Heart left ventricle (tissue), 13 donors: ENCODE data around the gene PTMS.

Experiments
- POLR2A ChIP-seq, 2 donors: fragments of 450-650 bp; IDR thresholded peaks; one replicate each; pipeline ENCODE4 v1.6.1; 2017; ENCODE audit warnings: antibody characterized with exemption in 2 of 2, mild to moderate bottlenecking in 2 of 2, moderate library complexity in 2 of 2
- TF ChIP-seq, protein P1 (sequence below), 12 donors: fragments of 200-600 bp; sonication (generic) in 4 of 12; IDR thresholded peaks; one replicate each; pipeline versions ENCODE4 v1.5.0 to v1.8.0; 2018 to 2022; ENCODE audit warnings: antibody characterized with exemption in 12 of 12, mild to moderate bottlenecking in 5 of 12
- donor health status: ischemic (EF 13 %, LVEDD 7.1; RV severe dilation, severe dysfunction).
- donor health status: DM: no; HTN: yes; CAD: no.
- donor health status: DM: no; HTN: no; CAD: no.
- donor health status: ischemic (EF 25% LVEDD 6.9; RV normal size, moderate dysfunction).
- donor health status: ischemic (EF 25% LVEDD 5.7; RV mildly dilated, moderate dysfunction).
- donor health status: ischemic (EF 35%, LVEDD 5.7; RV mildly dilated, moderate dysfunction).
- donor health status: nonischemic (EF 11% LVEDD 7.7; RV severe dilation, severe dysfunction).
- donor health status: DM: yes; HTN: yes; CAD: no.
- donor health status: PGD.
- donor health status: ischemic (EF 29% LVEDD 5.4; RV normal size, mild dysfunction).
- donor health status: nonischemic (EF 23%, LVEDD 6.1; RV moderate dilation, normal function).

DNA sequence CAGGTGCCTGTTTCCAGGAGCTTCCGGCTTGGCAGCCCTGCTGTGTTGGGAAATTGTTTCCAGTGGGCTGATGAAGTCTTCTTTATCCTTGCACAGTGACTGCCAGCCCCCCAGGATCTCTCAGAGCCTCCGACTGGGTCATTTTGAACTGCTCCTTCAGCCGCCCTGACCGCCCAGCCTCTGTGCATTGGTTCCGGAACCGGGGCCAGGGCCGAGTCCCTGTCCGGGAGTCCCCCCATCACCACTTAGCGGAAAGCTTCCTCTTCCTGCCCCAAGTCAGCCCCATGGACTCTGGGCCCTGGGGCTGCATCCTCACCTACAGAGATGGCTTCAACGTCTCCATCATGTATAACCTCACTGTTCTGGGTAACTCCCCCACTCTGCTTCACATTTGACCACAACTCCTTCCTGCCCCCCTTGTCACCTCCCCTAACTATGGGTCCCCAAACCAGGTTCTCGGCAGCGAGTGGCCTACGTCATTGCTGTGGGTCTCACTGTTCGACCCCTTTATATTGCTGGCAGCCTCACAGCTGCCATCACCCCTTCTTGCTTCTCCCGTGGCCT lies 8.4 kb downstream of the PTMS start:
- TF ChIP-seq, protein P1, sequence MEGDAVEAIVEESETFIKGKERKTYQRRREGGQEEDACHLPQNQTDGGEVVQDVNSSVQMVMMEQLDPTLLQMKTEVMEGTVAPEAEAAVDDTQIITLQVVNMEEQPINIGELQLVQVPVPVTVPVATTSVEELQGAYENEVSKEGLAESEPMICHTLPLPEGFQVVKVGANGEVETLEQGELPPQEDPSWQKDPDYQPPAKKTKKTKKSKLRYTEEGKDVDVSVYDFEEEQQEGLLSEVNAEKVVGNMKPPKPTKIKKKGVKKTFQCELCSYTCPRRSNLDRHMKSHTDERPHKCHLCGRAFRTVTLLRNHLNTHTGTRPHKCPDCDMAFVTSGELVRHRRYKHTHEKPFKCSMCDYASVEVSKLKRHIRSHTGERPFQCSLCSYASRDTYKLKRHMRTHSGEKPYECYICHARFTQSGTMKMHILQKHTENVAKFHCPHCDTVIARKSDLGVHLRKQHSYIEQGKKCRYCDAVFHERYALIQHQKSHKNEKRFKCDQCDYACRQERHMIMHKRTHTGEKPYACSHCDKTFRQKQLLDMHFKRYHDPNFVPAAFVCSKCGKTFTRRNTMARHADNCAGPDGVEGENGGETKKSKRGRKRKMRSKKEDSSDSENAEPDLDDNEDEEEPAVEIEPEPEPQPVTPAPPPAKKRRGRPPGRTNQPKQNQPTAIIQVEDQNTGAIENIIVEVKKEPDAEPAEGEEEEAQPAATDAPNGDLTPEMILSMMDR (IDR thresholded peaks at IDR 0.05) = no peak
- no peak for TF ChIP-seq POLR2A (IDR thresholded peaks at IDR 0.05)
